Heart right ventricle (tissue), 16 donors: ENCODE measurements around the gene ULK2. TPM values are rescaled to one million over a fixed set of nuclear protein-coding genes. Genes with fewer than 3 reads are reported as not detected.

ENCODE experiments used
- ATAC-seq, 8 donors: fragments of 200-7000 bp; cut with Tn5 transposase; one replicate each; pipeline ENCODE4 v1.9.1; 2020; ENCODE audit warnings: mild to moderate bottlenecking in 8 of 8, moderate library complexity in 8 of 8, moderate number of reproducible peaks in 1 of 8
- DNase-seq, 2 donors: peaks; one replicate each; pipeline ENCODE4 v3.0.0-alpha.2; 2020
- H3K27ac ChIP-seq, 10 donors: fragments of 200-600 bp; sonication (generic) in 2 of 10; one replicate each; pipeline versions ENCODE4 v1.5.0 to v1.8.0; 2020 to 2022; ENCODE audit warnings: mild to moderate bottlenecking in 3 of 10
- H3K27me3 ChIP-seq, 7 donors: fragments of 200-600 bp; one replicate each; pipeline ENCODE4 v1.8.0; 2021 to 2022; ENCODE audit warnings: mild to moderate bottlenecking in 2 of 7
- H3K36me3 ChIP-seq, 9 donors: fragments of 200-600 bp; sonication (generic) in 1 of 9; one replicate each; pipeline versions ENCODE4 v1.5.0 to v1.8.0; 2020 to 2022; ENCODE audit warnings: mild to moderate bottlenecking in 2 of 9
- H3K4me1 ChIP-seq, 9 donors: fragments of 200-600 bp; sonication (generic) in 1 of 9; one replicate each; pipeline versions ENCODE4 v1.5.0 to v1.8.0; 2020 to 2022; ENCODE audit warnings: mild to moderate bottlenecking in 4 of 9
- H3K4me3 ChIP-seq, 10 donors: fragments of 200-600 bp; sonication (generic) in 2 of 10; one replicate each; pipeline versions ENCODE4 v1.5.0 to v1.8.0; 2020 to 2022; ENCODE audit warnings: mild to moderate bottlenecking in 7 of 10, moderate library complexity in 2 of 10
- H3K9me3 ChIP-seq, 11 donors: fragments of 200-600 bp in 10 of 11; sonication (generic) in 2 of 11; one replicate each; pipeline versions ENCODE4 v1.5.0 to v1.8.0; 2013 to 2022; ENCODE audit warnings: mild to moderate bottlenecking in 2 of 11, control low read depth in 1 of 11, moderate library complexity in 1 of 11
- WGBS, 2 donors: extraction: QIAGEN DNeasy Blood & Tissue Kit; methylation state at CpG; one replicate each; pipeline ENCODE4 v1.1.7; 2013; ENCODE audit warnings: inconsistent platforms in 1 of 2; 5-methylcytosine and 5-hydroxymethylcytosine counted together
- intact Hi-C, 10 donors: fragments of 100-400 bp; cut with DNase I; formaldehyde crosslinking; loops; one replicate each; pipeline versions ENCODE4 v1.11.1 to v1.14.2; 2022
- polyA plus RNA-seq, 2 donors: library from polyadenylated mRNA; stranded (reverse); fragments of 200-250 nt; gene quantifications; one replicate each; pipeline ENCODE4 v1.2.3, GENCODE V29; 2013
- total RNA-seq, 10 donors: library from RNA; stranded (reverse); fragmentation: NEBNext Ultra II Directional in 3 of 10; extraction: Animal tissue kit (Norgen Biotek cat#: 25700) in 3 of 10; gene quantifications; one replicate each; pipeline versions ENCODE4 v1.2.1 to v1.2.4, GENCODE V29; 2021 to 2023
- TF ChIP-seq, protein P1 (sequence below), 9 donors: fragments of 200-600 bp; sonication (generic) in 2 of 9; IDR thresholded peaks; one replicate each; pipeline versions ENCODE4 v1.5.0 to v1.8.0; 2021 to 2022; ENCODE audit warnings: antibody characterized with exemption in 9 of 9, mild to moderate bottlenecking in 5 of 9, moderate library complexity in 1 of 9
- donor health status: Arrhythmogenic right ventricular cardiomyopathy.
- donor health status: ischemic (EF 13 %, LVEDD 7.1; RV severe dilation, severe dysfunction).
- donor health status: healthy with polysubstance abuse.
- donor health status: DM: no; HTN: yes; CAD: no.
- donor health status: DM: no; HTN: no; CAD: no.
- donor health status: ischemic (EF 25% LVEDD 6.9; RV normal size, moderate dysfunction).
- donor health status: ischemic (EF 25% LVEDD 5.7; RV mildly dilated, moderate dysfunction).
- donor health status: healthy.
- donor health status: DM: yes; HTN: yes; CAD: no.
- donor health status: Ischemic cardiomyopathy.
- donor health status: ischemic (EF 35%, LVEDD 5.7; RV mildly dilated, moderate dysfunction).
- donor health status: nonischemic (EF 11% LVEDD 7.7; RV severe dilation, severe dysfunction).
- donor health status: DM: yes; HTN: yes; CAD: no.
- donor health status: PGD.
- donor health status: ischemic (EF 29% LVEDD 5.4; RV normal size, mild dysfunction).
- donor health status: nonischemic (EF 23%, LVEDD 6.1; RV moderate dilation, normal function).

Gene ULK2
- total and polyA plus RNA-seq, 12 donors = 2.9 to 23.7 (median 16.7) TPM

DNA sequence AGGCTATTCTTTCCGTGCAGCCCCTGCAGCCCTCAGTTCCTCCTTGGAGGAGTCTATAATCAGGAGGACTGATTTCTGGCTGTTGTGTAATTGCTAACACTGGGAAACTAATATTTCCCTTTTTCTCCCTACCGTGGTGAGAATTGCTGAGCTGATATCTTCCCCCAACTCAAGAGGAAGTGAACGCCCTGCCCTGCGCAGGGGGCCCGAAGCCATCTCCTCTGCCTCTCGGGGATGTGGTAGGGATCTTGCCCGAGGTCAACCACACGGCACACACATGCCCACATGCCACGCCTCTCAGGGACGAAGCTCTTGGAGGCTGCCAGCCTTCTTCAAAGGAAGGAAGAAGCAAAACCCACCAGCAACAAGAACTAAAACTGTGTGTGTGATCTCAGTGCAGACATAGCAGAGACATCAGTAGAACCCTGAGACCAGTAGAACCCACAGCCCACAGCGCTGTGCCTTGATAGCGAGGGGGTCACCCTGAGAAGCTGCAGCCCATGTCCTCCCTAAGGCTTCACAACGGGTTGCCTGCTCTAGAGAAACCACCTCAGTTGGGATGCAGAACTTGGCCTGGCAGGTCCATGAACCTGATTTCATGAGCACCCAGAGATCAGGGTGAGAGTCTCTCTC, 8.9 kb upstream of the ULK2 start:
- ATAC-seq (peak; percentile 76 to 93 (median 84)), DNase-seq (peak; percentile 34 to 60)
- Histone ChIP-seq H3K36me3 (no peaks in the 10 kb centered on the region), H3K27me3 (peaks cover 0 to 4% (median 2%) of the 10 kb centered on the region in 7 donors), H3K27ac (peak overlapping the region in 1 of 10 donors; percentile 71), H3K4me3 (no peak overlapping the region), H3K9me3 (no peaks in the 10 kb centered on the region), H3K4me1 (peaks cover 0 to 40% (median 0%) of the 10 kb centered on the region in 9 donors)
- TF ChIP-seq, protein P1, sequence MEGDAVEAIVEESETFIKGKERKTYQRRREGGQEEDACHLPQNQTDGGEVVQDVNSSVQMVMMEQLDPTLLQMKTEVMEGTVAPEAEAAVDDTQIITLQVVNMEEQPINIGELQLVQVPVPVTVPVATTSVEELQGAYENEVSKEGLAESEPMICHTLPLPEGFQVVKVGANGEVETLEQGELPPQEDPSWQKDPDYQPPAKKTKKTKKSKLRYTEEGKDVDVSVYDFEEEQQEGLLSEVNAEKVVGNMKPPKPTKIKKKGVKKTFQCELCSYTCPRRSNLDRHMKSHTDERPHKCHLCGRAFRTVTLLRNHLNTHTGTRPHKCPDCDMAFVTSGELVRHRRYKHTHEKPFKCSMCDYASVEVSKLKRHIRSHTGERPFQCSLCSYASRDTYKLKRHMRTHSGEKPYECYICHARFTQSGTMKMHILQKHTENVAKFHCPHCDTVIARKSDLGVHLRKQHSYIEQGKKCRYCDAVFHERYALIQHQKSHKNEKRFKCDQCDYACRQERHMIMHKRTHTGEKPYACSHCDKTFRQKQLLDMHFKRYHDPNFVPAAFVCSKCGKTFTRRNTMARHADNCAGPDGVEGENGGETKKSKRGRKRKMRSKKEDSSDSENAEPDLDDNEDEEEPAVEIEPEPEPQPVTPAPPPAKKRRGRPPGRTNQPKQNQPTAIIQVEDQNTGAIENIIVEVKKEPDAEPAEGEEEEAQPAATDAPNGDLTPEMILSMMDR (IDR thresholded peaks at IDR 0.05) = no peak
- intact Hi-C loops = no loop called here
- 56 to 71% methylated on average over 13 of the region's 13 CpGs for WGBS, 2 donors

DNA sequence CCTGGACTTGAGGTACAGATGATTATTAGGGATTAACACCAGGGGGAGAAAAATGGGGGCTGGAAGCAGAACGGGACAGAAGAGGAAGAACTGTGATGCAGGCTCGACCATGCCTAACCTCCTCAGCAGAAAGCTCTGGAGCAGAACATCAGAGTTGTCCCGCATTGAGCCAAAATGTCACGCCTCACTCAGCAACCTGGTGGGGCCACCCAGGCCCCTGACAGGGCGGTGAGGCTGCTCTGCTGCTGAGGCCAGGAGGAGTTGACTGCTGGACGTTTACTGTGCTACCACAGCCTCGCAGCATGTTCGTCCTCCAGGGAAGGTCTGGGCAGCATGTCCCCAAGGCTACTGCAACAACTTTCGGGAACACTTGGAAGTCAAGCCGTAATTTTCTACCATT, 6.5 kb upstream of the ULK2 start:
- TF ChIP-seq, protein P1 (IDR thresholded peaks at IDR 0.05) = no peak
- Histone ChIP-seq H3K27ac (no peak overlapping the region), H3K4me3 (no peak overlapping the region), H3K4me1 (peaks cover 0 to 37% (median 0%) of the 10 kb centered on the region in 9 donors), H3K27me3 (peaks cover 0 to 3% (median 0%) of the 10 kb centered on the region in 7 donors), H3K9me3 (no peaks in the 10 kb centered on the region), H3K36me3 (no peaks in the 10 kb centered on the region)
- ATAC-seq (no peak), DNase-seq (no peak)
- 87 to 92% methylated on average over 10 of the region's 10 CpGs for WGBS, 2 donors
- intact Hi-C loops = no loop called here

DNA sequence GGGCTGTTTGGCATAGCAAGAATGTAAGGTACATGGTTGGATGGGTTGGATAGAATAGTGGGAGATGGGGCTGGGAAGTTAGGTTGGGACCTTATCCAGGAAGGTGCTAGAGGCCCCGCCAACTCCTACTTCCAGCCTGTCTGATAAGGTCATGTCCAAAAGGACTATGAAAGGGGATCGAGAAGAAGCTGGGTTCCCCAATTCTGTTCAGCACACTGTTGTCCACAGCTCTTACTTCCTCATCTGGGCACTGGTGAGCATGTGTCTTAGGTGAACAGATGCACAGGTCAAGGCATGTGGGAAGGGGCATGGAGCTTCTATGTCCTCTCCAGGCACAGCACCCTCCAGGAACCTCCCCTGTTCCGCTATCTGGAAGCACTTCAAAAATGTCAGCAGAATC, 5.6 kb upstream of the ULK2 start:
- 91 to 93% methylated on average over 3 of the region's 3 CpGs for WGBS, 2 donors
- peaks cover 0 to 3% (median 0%) of the 10 kb centered on the region in 7 donors for H3K27me3 ChIP-seq
- intact Hi-C loops = no loop called here

DNA sequence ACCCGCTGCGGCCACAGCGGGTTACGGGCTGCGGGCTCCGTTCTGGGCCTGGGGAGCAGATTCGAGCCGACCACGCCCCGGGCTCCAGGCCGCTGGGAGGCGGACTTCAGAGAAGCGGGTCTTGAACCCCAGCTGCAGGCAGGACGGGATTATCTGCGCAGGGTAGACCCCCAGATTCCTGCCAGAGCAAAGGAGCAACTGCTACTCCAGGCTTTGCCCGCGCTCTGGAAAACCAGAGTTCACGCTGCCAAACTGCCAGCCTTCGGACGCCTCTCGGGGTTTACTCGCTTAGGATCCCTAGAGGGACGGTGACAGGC, 301 bp upstream of the ULK2 start:
- intact Hi-C loops = no loop called here
- Histone ChIP-seq H3K36me3 (peaks cover 0 to 13% (median 0%) of the 10 kb centered on the region in 9 donors), H3K27me3 (no peaks in the 10 kb centered on the region), H3K4me1 (peaks cover 0 to 23% (median 12%) of the 10 kb centered on the region in 9 donors), H3K27ac (peak overlapping the region; percentile 9 to 92 (median 78)), H3K4me3 (peak overlapping the region in 9 of 10 donors; percentile 75 to 95 (median 85)), H3K9me3 (no peaks in the 10 kb centered on the region)
- ATAC-seq = peak in 3 of 8 donors; percentile 18 to 36 (median 22)
- peak in 1 of 2 donors; percentile 34 for DNase-seq
- TF ChIP-seq, protein P1 (IDR thresholded peaks at IDR 0.05) = peak in 1 of 9 donors; percentile 22
- 28 to 29% methylated on average over 23 of the region's 23 CpGs for WGBS, 2 donors

More for the DNA sequence above, 5.6 kb upstream of the ULK2 start:
- TF ChIP-seq, protein P1 (IDR thresholded peaks at IDR 0.05) = no peak
- no peak overlapping the region for H3K27ac ChIP-seq
- no peak overlapping the region for H3K4me3 ChIP-seq
- H3K36me3 ChIP-seq = no peaks in the 10 kb centered on the region
- ATAC-seq (no peak), DNase-seq (no peak)
- no peaks in the 10 kb centered on the region for H3K9me3 ChIP-seq
- H3K4me1 ChIP-seq = peaks cover 0 to 37% (median 0%) of the 10 kb centered on the region in 9 donors
